ENCODE data around the gene ZSCAN22.
"Not testable (repeated sequence)": the region's sequence is repeated elsewhere in the genome, so short reads cannot be mapped to it uniquely, and the experiment has no call there.

Gene ZSCAN22

GRCh38 chr19:58368561-58369360 is 42.0 kb downstream of the ZSCAN22 start:
- no peak overlapping the region for H3K27ac Mint-ChIP-seq
- H3K9me3 Mint-ChIP-seq = no peaks in the 10 kb centered on the region
- no peaks in the 10 kb centered on the region for H3K4me1 Mint-ChIP-seq
- no peaks in the 10 kb centered on the region for H3K27me3 Mint-ChIP-seq (ENCODE audit: low read depth)
- TF ChIP-seq CTCF (IDR thresholded peaks at IDR 0.05; ENCODE audit: unreplicated experiment in 3 of 3) = no peak
- H3K36me3 Mint-ChIP-seq (ENCODE audit: low read depth) = peaks cover 13% of the 10 kb centered on the region
- H3K4me3 Mint-ChIP-seq = no peak overlapping the region

GRCh38 chr19:58372311-58373133 is 45.7 kb downstream of the ZSCAN22 start:
- Mint-ChIP-seq H3K4me1 (no peaks in the 10 kb centered on the region), H3K27ac (no peak overlapping the region)

GRCh38 chr19:58374200-58374599 is 47.4 kb downstream of the ZSCAN22 start:
- Mint-ChIP-seq H3K9me3 (no peaks in the 10 kb centered on the region), H3K4me3 (no peak overlapping the region)

More at GRCh38 chr19:58372311-58373133, 45.7 kb downstream of the ZSCAN22 start:
- H3K4me3 Mint-ChIP-seq = no peak overlapping the region
- peaks cover 10% of the 10 kb centered on the region for H3K36me3 Mint-ChIP-seq (ENCODE audit: low read depth)
- TF ChIP-seq CTCF (IDR thresholded peaks at IDR 0.05; ENCODE audit: unreplicated experiment in 3 of 3) = no peak
- H3K9me3 Mint-ChIP-seq = no peaks in the 10 kb centered on the region
- H3K27me3 Mint-ChIP-seq (ENCODE audit: low read depth) = no peaks in the 10 kb centered on the region

GRCh38 chr19:58376724-58377123 is 49.9 kb downstream of the ZSCAN22 start:
- H3K27me3 Mint-ChIP-seq (ENCODE audit: low read depth); H3K27ac Mint-ChIP-seq; H3K36me3 Mint-ChIP-seq (ENCODE audit: low read depth); H3K4me3 Mint-ChIP-seq; H3K9me3 Mint-ChIP-seq: not testable (repeated sequence)
- H3K4me1 Mint-ChIP-seq = peaks cover 13% of the 10 kb centered on the region

More at GRCh38 chr19:58374200-58374599, 47.4 kb downstream of the ZSCAN22 start:
- peaks cover 10% of the 10 kb centered on the region for H3K36me3 Mint-ChIP-seq (ENCODE audit: low read depth)
- no peaks in the 10 kb centered on the region for H3K27me3 Mint-ChIP-seq (ENCODE audit: low read depth)
- TF ChIP-seq CTCF (IDR thresholded peaks at IDR 0.05; ENCODE audit: unreplicated experiment in 3 of 3) = no peak
- H3K27ac Mint-ChIP-seq = no peak overlapping the region
- peaks cover 4% of the 10 kb centered on the region for H3K4me1 Mint-ChIP-seq

- Mint-ChIP-seq H3K4me3 (peak overlapping the region; percentile 89 to 91 (median 90)), H3K9me3 (no peaks in the 10 kb centered on the region), H3K27me3 (ENCODE audit: low read depth) (no peaks in the 10 kb centered on the region), H3K4me1 (peaks cover 18% of the 10 kb centered on the region), H3K27ac (peak overlapping the region in 2 of 3 experiments; percentile 94 to 98), H3K36me3 (ENCODE audit: low read depth) (no peaks in the 10 kb centered on the region)
- no peak for TF ChIP-seq CTCF (IDR thresholded peaks at IDR 0.05; ENCODE audit: unreplicated experiment in 3 of 3)
Observed at GRCh38 chr19:58379246-58379645, 52.5 kb downstream of the ZSCAN22 start.

GRCh38 chr19:58380037-58380661 is 53.4 kb downstream of the ZSCAN22 start:
- H3K27me3 Mint-ChIP-seq (ENCODE audit: low read depth) = no peaks in the 10 kb centered on the region
- no peak for TF ChIP-seq CTCF (IDR thresholded peaks at IDR 0.05; ENCODE audit: unreplicated experiment in 3 of 3)
- no peaks in the 10 kb centered on the region for H3K9me3 Mint-ChIP-seq

More at GRCh38 chr19:58380037-58380661, 53.4 kb downstream of the ZSCAN22 start:
- Mint-ChIP-seq H3K4me3 (peak overlapping the region; percentile 89 to 91 (median 90)), H3K4me1 (peaks cover 18% of the 10 kb centered on the region), H3K36me3 (ENCODE audit: low read depth) (no peaks in the 10 kb centered on the region), H3K27ac (peak overlapping the region; percentile 89 to 98 (median 94))

Measured in nephron (organoid).